RWPE2 (cell line): Measurements from ENCODE around the gene ZNF316.

Experiments
- ATAC-seq: fragments of 200-7000 bp; cut with Tn5 transposase; 3 replicates; pipeline ENCODE4 v1.9.1; 2021; ENCODE audit warnings: low read depth
- DNase-seq: peaks from one replicate; pipeline ENCODE4 v3.0.0-alpha.2; 2020; ENCODE audit warnings: low spot score
- H3K27ac ChIP-seq: fragments of 450-650 bp; 2 replicates; pipeline ENCODE4 v1.5.1; 2017; ENCODE audit warnings: mild to moderate bottlenecking; ENCODE audit not compliant: poor library complexity, severe bottlenecking
- H3K27me3 ChIP-seq: fragments of 250-450 bp; sonication (Bioruptor Pico); 2 replicates; pipeline ENCODE4 v1.5.1; 2021; ENCODE audit warnings: mild to moderate bottlenecking, moderate library complexity; ENCODE audit not compliant: insufficient read depth, poor library complexity, severe bottlenecking
- H3K36me3 ChIP-seq: fragments of 250-450 bp; sonication (Bioruptor Pico); 2 replicates; pipeline ENCODE4 v1.5.1; 2020; ENCODE audit warnings: low read depth, mild to moderate bottlenecking, moderate library complexity
- H3K4me1 ChIP-seq: fragments of 250-450 bp; sonication (Bioruptor Pico); 2 replicates; pipeline ENCODE4 v1.5.1; 2021; ENCODE audit warnings: mild to moderate bottlenecking, moderate library complexity; ENCODE audit not compliant: insufficient read depth, poor library complexity, severe bottlenecking
- H3K4me3 ChIP-seq: fragments of 250-450 bp; sonication (Bioruptor Pico); 2 replicates; pipeline ENCODE4 v1.5.1; 2021; ENCODE audit warnings: mild to moderate bottlenecking, moderate library complexity; ENCODE audit not compliant: severe bottlenecking
- H3K9me3 ChIP-seq: fragments of 250-450 bp; sonication (Bioruptor Pico); 2 replicates; pipeline ENCODE4 v1.5.1; 2021; ENCODE audit warnings: mild to moderate bottlenecking, moderate library complexity; ENCODE audit not compliant: severe bottlenecking
- TF ChIP-seq, protein P1 (sequence below): fragments of 450-650 bp; IDR thresholded peaks from one replicate; pipeline ENCODE4 v1.5.1; 2017; ENCODE audit warnings: mild to moderate bottlenecking, moderate library complexity; ENCODE audit not compliant: poor library complexity, severe bottlenecking

Gene ZNF316

DNA sequence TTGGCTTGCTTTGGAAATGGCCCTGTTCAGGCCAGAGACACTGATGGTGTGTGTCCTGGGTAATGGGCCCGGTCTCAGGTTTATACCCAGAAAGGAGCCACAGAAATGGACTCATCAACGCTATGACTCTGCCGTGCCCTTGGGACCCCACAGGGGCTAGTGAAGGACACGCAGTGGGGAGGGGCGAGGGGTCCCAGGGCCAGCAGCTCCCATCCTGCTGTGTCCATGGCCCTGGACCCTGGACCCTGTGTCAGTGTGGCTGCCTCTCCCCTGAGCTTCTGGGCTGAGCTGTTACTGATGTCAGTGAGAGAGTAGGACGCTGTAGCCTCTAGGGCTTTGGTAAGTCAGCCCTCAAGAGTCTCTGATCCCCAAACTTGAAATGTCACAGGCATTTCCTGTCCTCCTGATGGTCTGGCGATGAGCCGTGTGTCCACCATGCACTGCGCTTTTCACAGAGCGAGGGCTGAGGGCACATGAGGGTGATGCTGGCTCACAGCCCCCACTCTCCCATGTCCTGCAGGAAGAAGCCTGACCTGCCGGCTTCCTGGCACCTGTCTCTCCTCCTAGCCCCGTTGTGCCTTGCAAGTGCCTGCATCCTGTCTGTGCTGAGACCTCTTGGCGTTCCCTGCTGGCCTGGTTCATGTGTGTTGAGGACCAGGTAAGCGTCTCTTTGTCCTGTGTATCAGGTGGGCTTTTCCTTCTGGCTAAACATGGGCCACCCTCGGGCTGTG lies 4.4 kb downstream of the ZNF316 start:
- ATAC-seq (no peak), DNase-seq (no peak)
- TF ChIP-seq, protein P1, sequence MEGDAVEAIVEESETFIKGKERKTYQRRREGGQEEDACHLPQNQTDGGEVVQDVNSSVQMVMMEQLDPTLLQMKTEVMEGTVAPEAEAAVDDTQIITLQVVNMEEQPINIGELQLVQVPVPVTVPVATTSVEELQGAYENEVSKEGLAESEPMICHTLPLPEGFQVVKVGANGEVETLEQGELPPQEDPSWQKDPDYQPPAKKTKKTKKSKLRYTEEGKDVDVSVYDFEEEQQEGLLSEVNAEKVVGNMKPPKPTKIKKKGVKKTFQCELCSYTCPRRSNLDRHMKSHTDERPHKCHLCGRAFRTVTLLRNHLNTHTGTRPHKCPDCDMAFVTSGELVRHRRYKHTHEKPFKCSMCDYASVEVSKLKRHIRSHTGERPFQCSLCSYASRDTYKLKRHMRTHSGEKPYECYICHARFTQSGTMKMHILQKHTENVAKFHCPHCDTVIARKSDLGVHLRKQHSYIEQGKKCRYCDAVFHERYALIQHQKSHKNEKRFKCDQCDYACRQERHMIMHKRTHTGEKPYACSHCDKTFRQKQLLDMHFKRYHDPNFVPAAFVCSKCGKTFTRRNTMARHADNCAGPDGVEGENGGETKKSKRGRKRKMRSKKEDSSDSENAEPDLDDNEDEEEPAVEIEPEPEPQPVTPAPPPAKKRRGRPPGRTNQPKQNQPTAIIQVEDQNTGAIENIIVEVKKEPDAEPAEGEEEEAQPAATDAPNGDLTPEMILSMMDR, result no peak
- peaks cover 41% of the 10 kb centered on the region for H3K36me3 ChIP-seq
- no peak overlapping the region for H3K27ac ChIP-seq
- H3K4me1 ChIP-seq, result no peaks in the 10 kb centered on the region
- H3K27me3 ChIP-seq, result no peaks in the 10 kb centered on the region
- no peak overlapping the region for H3K4me3 ChIP-seq
- H3K9me3 ChIP-seq, result no peaks in the 10 kb centered on the region

DNA sequence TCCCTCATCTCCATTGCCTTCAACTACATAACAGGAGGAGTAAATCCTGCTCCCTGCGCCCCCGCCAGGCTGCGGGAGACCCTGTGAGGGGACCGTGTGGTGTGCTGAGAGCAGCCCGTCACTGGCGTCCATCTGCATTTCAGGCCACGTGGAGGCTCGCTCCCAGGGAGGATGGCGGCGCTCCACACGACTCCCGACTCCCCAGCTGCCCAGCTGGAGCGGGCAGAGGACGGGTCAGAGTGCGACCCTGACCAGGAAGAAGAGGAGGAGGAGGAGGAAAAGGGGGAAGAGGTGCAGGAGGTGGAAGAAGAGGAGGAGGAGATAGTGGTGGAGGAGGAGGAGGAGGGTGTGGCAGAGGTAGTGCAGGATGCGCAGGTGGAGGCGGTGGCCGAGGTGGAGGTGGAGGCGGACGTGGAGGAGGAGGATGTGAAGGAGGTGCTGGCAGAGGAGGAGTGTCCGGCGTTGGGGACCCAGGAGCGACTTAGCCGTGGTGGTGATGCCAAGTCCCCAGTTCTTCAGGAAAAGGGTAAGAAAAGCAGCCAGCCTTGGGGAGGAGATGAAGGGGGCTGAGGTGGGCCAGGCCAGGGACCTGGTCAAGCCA lies 5.2 kb downstream of the ZNF316 start:
- H3K27ac ChIP-seq, result no peak overlapping the region
- no peaks in the 10 kb centered on the region for H3K27me3 ChIP-seq
- DNase-seq (no peak), ATAC-seq (no peak)
- TF ChIP-seq, protein P1, result no peak
- no peaks in the 10 kb centered on the region for H3K9me3 ChIP-seq
- no peak overlapping the region for H3K4me3 ChIP-seq
- H3K36me3 ChIP-seq, result peaks cover 41% of the 10 kb centered on the region
- H3K4me1 ChIP-seq, result no peaks in the 10 kb centered on the region

DNA sequence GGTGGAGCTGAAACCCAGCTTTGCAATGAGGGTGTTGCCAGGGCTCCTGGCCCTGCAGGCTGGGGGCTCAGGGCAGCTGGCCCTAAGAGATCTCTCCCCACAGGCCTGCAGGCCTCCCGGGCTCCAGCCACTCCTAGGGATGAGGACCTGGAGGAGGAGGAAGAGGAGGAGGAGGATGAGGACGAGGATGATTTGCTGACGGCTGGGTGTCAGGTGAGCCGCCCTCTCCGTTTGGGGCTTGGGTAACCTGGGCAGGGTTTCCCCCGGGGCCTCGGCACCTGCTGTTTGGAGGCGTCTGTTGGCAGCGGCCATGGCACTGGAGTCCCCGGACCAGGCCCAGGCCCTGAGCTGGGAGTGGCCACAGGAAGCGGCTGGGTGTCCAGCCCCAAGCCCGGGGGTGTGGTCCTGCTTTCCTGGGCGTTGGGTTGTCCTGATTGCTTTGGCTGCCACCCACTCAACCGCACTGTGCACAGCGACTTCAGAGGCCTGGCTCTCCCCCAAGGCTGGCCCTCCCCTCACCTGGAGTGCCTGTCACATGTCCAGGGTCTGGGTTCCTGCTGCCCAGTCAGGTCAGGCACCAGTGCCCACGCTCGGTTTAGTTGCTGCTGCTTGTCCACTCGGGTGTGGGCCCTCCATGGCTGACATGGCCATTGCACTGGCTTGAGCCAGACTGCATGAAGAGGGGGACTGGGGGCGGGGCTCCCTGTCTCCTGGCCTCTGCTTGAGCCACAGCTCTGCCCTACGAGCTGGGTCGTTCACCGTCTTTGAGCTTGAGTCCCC lies 5.9 kb downstream of the ZNF316 start:
- TF ChIP-seq, protein P1, result no peak
- ATAC-seq (no peak), DNase-seq (no peak)

DNA sequence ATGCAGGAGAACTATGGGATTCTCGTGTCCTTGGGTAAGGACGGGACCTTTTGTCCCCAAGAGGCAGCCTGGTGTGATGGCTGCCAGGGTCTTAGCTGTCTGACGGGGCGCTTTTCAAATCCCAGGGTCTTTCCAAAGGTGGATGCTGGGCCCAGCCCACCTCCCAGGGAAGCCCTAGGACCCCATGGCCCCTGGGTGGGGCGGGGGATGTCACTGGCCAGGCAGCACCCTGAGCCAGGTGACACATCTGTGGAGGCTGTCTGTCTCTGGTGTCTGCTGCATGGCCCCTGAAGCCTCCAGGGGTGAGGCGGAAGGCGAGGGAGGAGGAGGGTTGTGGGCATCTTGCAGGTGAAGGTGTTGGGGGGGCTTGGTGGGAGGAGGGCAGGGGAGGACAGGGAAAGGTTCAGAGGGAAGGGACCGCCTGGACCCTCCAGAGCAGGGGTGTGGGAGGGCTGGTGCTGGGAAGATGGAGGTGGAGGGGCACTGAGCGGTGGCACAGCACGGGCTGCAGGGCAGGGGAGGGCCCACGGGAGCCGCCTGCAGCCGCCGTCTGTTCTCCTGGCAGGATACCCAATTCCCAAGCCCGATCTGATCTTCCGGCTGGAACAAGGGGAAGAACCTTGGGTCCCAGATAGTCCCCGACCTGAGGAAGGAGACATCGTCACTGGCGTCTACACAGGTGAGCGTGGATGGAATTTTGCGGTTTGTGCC lies 7.0 kb downstream of the ZNF316 start:
- TF ChIP-seq, protein P1, result no peak
- Histone ChIP-seq H3K36me3 (peaks cover 41% of the 10 kb centered on the region), H3K4me1 (no peaks in the 10 kb centered on the region), H3K4me3 (no peak overlapping the region), H3K9me3 (no peaks in the 10 kb centered on the region), H3K27me3 (no peaks in the 10 kb centered on the region), H3K27ac (no peak overlapping the region)
- ATAC-seq (no peak), DNase-seq (no peak)

More for the DNA sequence above, 5.9 kb downstream of the ZNF316 start:
- no peaks in the 10 kb centered on the region for H3K27me3 ChIP-seq
- no peak overlapping the region for H3K27ac ChIP-seq
- H3K36me3 ChIP-seq, result peaks cover 41% of the 10 kb centered on the region
- H3K4me3 ChIP-seq, result no peak overlapping the region
- H3K4me1 ChIP-seq, result no peaks in the 10 kb centered on the region
- no peaks in the 10 kb centered on the region for H3K9me3 ChIP-seq
